ENCODE data around the gene LRRC17. TPM values are rescaled to one million over a fixed set of nuclear protein-coding genes. Genes with fewer than 3 reads are reported as not detected.

Gene LRRC17
- total and polyA plus RNA-seq, 12 donors, result 1.5 to 26.3 (median 3.3) TPM

GRCh38 chr7:102988088-102988487 lies 75.3 kb downstream of the LRRC17 start:
- H3K9me3 ChIP-seq (replicated peaks in 1 of 3), result no peaks in the 10 kb centered on the region
- H3K4me3 ChIP-seq, result no peak overlapping the region
- H3K27ac ChIP-seq, result no peak overlapping the region
- DNase-seq, result no peak
- H3K36me3 ChIP-seq (replicated peaks in 1 of 2), result no peaks in the 10 kb centered on the region
- no peaks in the 10 kb centered on the region for H3K27me3 ChIP-seq
- peaks cover 11 to 49% of the 10 kb centered on the region in 2 donors for H3K4me1 ChIP-seq (replicated peaks in 1 of 2)
- intact Hi-C loops (cut with DNase I), result no loop called here
- 87 to 95% (median 92%) methylated on average over 2 of the region's 2 CpGs for WGBS, 4 donors
- TF ChIP-seq, protein P1, sequence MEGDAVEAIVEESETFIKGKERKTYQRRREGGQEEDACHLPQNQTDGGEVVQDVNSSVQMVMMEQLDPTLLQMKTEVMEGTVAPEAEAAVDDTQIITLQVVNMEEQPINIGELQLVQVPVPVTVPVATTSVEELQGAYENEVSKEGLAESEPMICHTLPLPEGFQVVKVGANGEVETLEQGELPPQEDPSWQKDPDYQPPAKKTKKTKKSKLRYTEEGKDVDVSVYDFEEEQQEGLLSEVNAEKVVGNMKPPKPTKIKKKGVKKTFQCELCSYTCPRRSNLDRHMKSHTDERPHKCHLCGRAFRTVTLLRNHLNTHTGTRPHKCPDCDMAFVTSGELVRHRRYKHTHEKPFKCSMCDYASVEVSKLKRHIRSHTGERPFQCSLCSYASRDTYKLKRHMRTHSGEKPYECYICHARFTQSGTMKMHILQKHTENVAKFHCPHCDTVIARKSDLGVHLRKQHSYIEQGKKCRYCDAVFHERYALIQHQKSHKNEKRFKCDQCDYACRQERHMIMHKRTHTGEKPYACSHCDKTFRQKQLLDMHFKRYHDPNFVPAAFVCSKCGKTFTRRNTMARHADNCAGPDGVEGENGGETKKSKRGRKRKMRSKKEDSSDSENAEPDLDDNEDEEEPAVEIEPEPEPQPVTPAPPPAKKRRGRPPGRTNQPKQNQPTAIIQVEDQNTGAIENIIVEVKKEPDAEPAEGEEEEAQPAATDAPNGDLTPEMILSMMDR (IDR thresholded peaks at IDR 0.05), result no peak
- no peak for TF ChIP-seq POLR2A (IDR thresholded peaks at IDR 0.05)

GRCh38 chr7:102988631-102989560 lies 76.1 kb downstream of the LRRC17 start:
- no peak for DNase-seq
- no peaks in the 10 kb centered on the region for H3K27me3 ChIP-seq
- peak overlapping the region in 2 of 5 donors; percentile 43 to 54 for H3K27ac ChIP-seq
- TF ChIP-seq, protein P1 (IDR thresholded peaks at IDR 0.05), result no peak
- no peak for TF ChIP-seq POLR2A (IDR thresholded peaks at IDR 0.05)
- no peaks in the 10 kb centered on the region for H3K9me3 ChIP-seq (replicated peaks in 1 of 3)
- no peak overlapping the region for H3K4me3 ChIP-seq
- intact Hi-C loops (cut with DNase I), result no loop called here
- H3K36me3 ChIP-seq (replicated peaks in 1 of 2), result no peaks in the 10 kb centered on the region
- peaks cover 14 to 53% of the 10 kb centered on the region in 2 donors for H3K4me1 ChIP-seq (replicated peaks in 1 of 2)
- whole genome bisulfite sequencing, 4 donors, result 43 to 47% (median 46%) methylated on average over 6 of the region's 6 CpGs

DNA sequence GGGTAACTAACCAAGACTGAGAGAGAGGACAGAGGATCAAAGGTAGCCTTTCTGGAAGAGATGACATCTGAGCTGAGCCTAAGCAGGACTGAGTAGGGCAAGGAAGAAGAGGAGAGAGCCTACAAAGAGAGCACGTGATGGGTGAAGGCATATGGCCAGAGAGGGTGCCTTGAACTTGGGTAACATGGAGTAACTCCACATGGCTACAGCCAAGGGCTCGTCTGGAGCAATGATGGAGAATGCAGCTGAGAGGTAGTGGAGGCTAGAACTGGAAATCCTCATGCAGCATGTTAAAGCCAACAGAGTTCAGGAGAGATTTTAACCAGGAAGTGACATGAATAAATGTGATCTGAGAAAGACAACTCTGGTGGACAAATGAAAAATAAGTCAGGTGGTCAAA lies 77.8 kb downstream of the LRRC17 start:
- H3K4me3 ChIP-seq, result no peak overlapping the region
- H3K27me3 ChIP-seq, result no peaks in the 10 kb centered on the region
- intact Hi-C loops (cut with DNase I), result no loop called here
- no peaks in the 10 kb centered on the region for H3K36me3 ChIP-seq (replicated peaks in 1 of 2)
- DNase-seq, result no peak
- no peaks in the 10 kb centered on the region for H3K9me3 ChIP-seq (replicated peaks in 1 of 3)
- peaks cover 14 to 56% of the 10 kb centered on the region in 2 donors for H3K4me1 ChIP-seq (replicated peaks in 1 of 2)
- WGBS, 4 donors, result 85 to 98% (median 90%) methylated on average over 2 of the region's 2 CpGs
- TF ChIP-seq, protein P1 (IDR thresholded peaks at IDR 0.05), result no peak
- no peak for TF ChIP-seq POLR2A (IDR thresholded peaks at IDR 0.05)
- peak overlapping the region in 1 of 5 donors; percentile 58 for H3K27ac ChIP-seq

- DNase-seq, result no peak
- intact Hi-C loops (cut with DNase I), result no loop called here
- Histone ChIP-seq H3K27ac (peak overlapping the region in 1 of 5 donors; percentile 58), H3K27me3 (no peaks in the 10 kb centered on the region), H3K4me3 (no peak overlapping the region), H3K4me1 (replicated peaks in 1 of 2) (peaks cover 14 to 56% of the 10 kb centered on the region in 2 donors), H3K36me3 (replicated peaks in 1 of 2) (no peaks in the 10 kb centered on the region), H3K9me3 (replicated peaks in 1 of 3) (no peaks in the 10 kb centered on the region)
- TF ChIP-seq, protein P1 (IDR thresholded peaks at IDR 0.05), result no peak
- TF ChIP-seq POLR2A (IDR thresholded peaks at IDR 0.05), result no peak
These were observed 78.3 kb downstream of the LRRC17 start for GRCh38 chr7:102991077-102991539.

Measured in adrenal gland (tissue), 12 donors.